ACC112 (cell line): ENCODE data around the gene TFAP2D.
A peak's percentile ranks its signal among the peaks of the same experiment; 100 is the strongest.

Experiments used
- H2AFZ ChIP-seq: fragments of 200-600 bp; sonication (generic); one replicate; pipeline ENCODE4 v1.6.0; 2017; ENCODE audit warnings: antibody characterized with exemption, low read length; ENCODE audit not compliant: unreplicated experiment
- H3K27ac ChIP-seq: fragments of 200-600 bp; sonication (generic); 2 replicates; pipeline ENCODE4 v1.5.1; 2014; ENCODE audit warnings: low read depth, mild to moderate bottlenecking, antibody characterized with exemption, low read length, moderate library complexity
- H3K27me3 ChIP-seq: fragments of 200-600 bp; sonication (generic); 2 replicates; pipeline ENCODE4 v1.6.1; 2014; ENCODE audit warnings: mild to moderate bottlenecking, antibody characterized with exemption, low read length, moderate library complexity, mixed read lengths; ENCODE audit not compliant: insufficient read depth
- H3K36me3 ChIP-seq: fragments of 200-600 bp; sonication (generic); 2 replicates; pipeline ENCODE4 v1.6.1; 2016; ENCODE audit warnings: mild to moderate bottlenecking, antibody characterized with exemption, low read length, moderate library complexity, mixed read lengths; ENCODE audit not compliant: insufficient read depth
- H3K4me1 ChIP-seq: fragments of 200-600 bp; sonication (generic); one replicate; pipeline ENCODE4 v1.6.1; 2016; ENCODE audit warnings: low read length, mixed read lengths; ENCODE audit not compliant: insufficient read depth, unreplicated experiment, control insufficient read depth
- H3K4me3 ChIP-seq: fragments of 200-600 bp; sonication (generic); 2 replicates; pipeline ENCODE4 v1.5.1; 2014; ENCODE audit warnings: mild to moderate bottlenecking, low read depth, low read length
- H3K79me2 ChIP-seq: fragments of 200-600 bp; sonication (generic); one replicate; pipeline ENCODE4 v1.6.0; 2016; ENCODE audit warnings: low read length; ENCODE audit not compliant: control insufficient read depth, unreplicated experiment, insufficient read depth

The TFAP2D gene

DNA sequence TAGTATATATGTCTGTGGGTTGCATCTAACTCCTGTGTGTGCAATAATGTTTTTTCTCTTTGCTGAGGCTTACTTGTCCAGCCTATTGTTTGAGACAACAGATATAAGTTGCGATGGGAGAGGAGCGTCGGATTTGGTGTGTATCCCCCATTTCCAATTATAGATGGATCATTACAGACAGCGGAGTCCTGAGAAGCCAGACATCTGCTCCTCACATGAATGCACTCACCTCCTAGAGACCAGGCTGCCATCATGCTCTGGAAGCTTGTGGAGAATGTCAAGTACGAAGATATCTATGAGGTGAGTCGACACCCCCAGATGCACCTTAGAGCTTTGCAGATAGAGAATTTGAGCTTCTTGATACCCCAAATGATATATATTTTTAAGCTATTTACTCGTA lies 105.3 kb downstream of the TFAP2D start, which contains the start of gene TFAP2B:
Gene TFAP2B, plus strand, starts transcription at position 199 of the 400 bp plus-strand sequence. Its CDS starts 21 bp downstream, at position 220.
- H3K36me3 ChIP-seq: no peaks in the 10 kb centered on the region
- no peaks in the 10 kb centered on the region for H3K79me2 ChIP-seq
- H3K27me3 ChIP-seq: peaks cover 73% of the 10 kb centered on the region
- no peak within 1 kb of the TSS for H3K27ac ChIP-seq
- H3K4me3 ChIP-seq: peak within 1 kb of the TSS; percentile 9; the same call in 1 of the 2 replicates
- no peak within 1 kb of the TSS for H2AFZ ChIP-seq
- H3K4me1 ChIP-seq: no peaks in the 10 kb centered on the region

DNA sequence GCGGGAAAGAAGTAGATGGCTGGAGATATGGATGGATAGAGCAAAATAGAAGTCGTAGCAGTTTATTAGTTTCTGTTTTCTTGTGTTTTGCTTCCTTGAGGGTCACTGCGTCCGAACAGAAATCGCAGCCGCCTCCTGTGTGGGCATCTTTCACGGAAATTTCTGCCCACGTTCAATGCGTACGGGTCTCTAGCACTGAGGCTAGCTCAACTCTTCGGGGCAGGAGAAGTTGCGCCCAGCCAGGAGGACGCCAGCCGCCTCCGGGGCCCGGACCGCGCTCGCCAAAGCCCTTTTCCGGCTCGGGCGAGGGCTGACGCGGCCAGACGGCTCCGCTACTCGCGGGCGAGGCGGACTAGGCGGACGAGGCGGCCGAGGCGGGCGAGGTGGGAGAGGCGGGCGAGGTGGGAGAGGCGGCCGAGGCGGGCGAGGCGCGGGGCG lies 106.2 kb downstream of the TFAP2D start:
- Histone ChIP-seq H3K27me3 (peaks cover 78% of the 10 kb centered on the region), H3K27ac (no peak overlapping the region), H3K79me2 (no peaks in the 10 kb centered on the region), H3K4me1 (no peaks in the 10 kb centered on the region), H3K36me3 (no peaks in the 10 kb centered on the region), H2AFZ (no peak overlapping the region), H3K4me3 (peak overlapping the region; percentile 9; the same call in 1 of the 2 replicates)

DNA sequence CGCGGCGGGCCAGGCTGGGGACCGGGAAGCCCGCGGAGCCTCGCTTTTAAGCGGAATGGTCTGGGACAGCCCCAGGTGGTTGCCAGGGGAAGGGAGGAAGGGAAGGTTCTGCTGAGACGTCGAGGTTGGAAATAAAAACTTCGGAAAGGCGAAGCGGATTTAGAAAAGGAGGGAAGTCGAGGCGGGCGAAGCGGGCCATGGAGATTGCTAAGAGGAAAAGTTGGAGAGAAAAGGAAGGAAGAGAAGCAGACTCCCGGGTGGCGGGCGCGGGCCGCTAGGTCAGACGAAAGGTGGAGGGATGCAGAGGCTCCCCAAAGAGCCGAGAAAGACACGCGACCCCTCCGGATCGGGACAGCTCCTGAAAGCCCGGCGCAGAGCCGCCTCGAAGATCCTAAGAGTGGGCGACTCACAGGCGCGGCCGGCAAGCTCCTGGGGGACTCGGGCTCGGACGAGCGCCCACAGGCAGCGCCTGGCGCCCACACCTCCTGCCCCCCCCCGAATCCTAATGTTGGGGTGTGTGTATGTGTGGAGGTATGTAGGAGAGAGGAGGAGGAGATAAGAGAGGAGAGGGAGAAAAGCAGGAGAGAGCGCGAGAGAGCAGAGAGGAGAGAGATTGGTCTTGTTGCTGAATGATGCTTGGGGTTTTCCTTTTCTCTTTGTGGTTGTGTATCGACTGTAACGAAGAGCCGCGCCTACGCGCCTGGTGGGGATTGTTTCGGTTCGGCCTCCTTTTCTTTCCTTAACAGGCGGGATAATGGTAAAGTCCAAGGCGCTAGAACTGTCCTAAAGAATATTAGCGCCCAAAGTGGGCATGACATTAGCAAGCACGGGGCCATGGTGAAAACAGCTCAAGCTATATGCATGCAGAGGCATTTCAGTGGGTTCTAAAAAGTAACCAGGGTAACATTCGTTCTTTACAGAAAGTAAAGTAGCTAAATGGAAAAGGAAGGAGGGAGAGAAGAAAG lies 106.9 kb downstream of the TFAP2D start:
- peaks cover 85% of the 10 kb centered on the region for H3K27me3 ChIP-seq
- H3K4me3 ChIP-seq: no peak overlapping the region
- H3K27ac ChIP-seq: no peak overlapping the region
- no peaks in the 10 kb centered on the region for H3K4me1 ChIP-seq
- H3K36me3 ChIP-seq: no peaks in the 10 kb centered on the region
- no peaks in the 10 kb centered on the region for H3K79me2 ChIP-seq
- no peak overlapping the region for H2AFZ ChIP-seq

- Histone ChIP-seq H3K36me3 (no peaks in the 10 kb centered on the region), H3K79me2 (no peaks in the 10 kb centered on the region), H3K4me3 (no peak overlapping the region), H3K4me1 (no peaks in the 10 kb centered on the region), H3K27ac (no peak overlapping the region), H3K27me3 (peaks cover 92% of the 10 kb centered on the region), H2AFZ (no peak overlapping the region)
These were observed 107.5 kb downstream of the TFAP2D start for GRCh38 chr6:50820869-50821264.

- no peak overlapping the region for H3K27ac ChIP-seq
- H3K4me1 ChIP-seq: no peaks in the 10 kb centered on the region
- H2AFZ ChIP-seq: no peak overlapping the region
- H3K4me3 ChIP-seq: no peak overlapping the region
- H3K36me3 ChIP-seq: no peaks in the 10 kb centered on the region
- H3K79me2 ChIP-seq: no peaks in the 10 kb centered on the region
- H3K27me3 ChIP-seq: peaks cover 98% of the 10 kb centered on the region
These were observed 108.2 kb downstream of the TFAP2D start for GRCh38 chr6:50821441-50822077.

- no peak overlapping the region for H3K27ac ChIP-seq
- H3K4me1 ChIP-seq: no peaks in the 10 kb centered on the region
- H3K27me3 ChIP-seq: peaks cover 98% of the 10 kb centered on the region
- H3K4me3 ChIP-seq: no peak overlapping the region
- H3K36me3 ChIP-seq: no peaks in the 10 kb centered on the region
- H2AFZ ChIP-seq: no peak overlapping the region
- no peaks in the 10 kb centered on the region for H3K79me2 ChIP-seq
These were observed 108.8 kb downstream of the TFAP2D start for GRCh38 chr6:50822078-50822476.
